HepG2 (cell line): ENCODE data around the gene S1PR5. TPM values are rescaled to one million over a fixed set of nuclear protein-coding genes. Genes with fewer than 3 reads are reported as not detected.

ENCODE experiments used
- FOXA1 ChIP-seq, 2 experiments: fragments of 450-650 bp in 1 of 2; sonication (generic) in 1 of 2; formaldehyde crosslinking in 1 of 2; IDR thresholded peaks; 2 replicates each; pipeline versions ENCODE4 v1.4.0 to v1.6.1; 2016 to 2020; ENCODE audit warnings: missing genetic modification reagents in 1 of 2
- HIVEP1 ChIP-seq: sonication (generic); formaldehyde crosslinking; IDR thresholded peaks from 2 replicates; pipeline ENCODE4 v1.4.0; 2020; ENCODE audit warnings: mild to moderate bottlenecking, missing genetic modification reagents
- PAX8 ChIP-seq: sonication (generic); formaldehyde crosslinking; IDR thresholded peaks from 2 replicates; pipeline ENCODE4 v1.8.0; 2022; ENCODE audit warnings: mild to moderate bottlenecking, missing genetic modification reagents, borderline replicate concordance
- SP2 ChIP-seq: sonication (generic); formaldehyde crosslinking; IDR thresholded peaks from 2 replicates; pipeline ENCODE4 v1.5.1; 2020; ENCODE audit warnings: mild to moderate bottlenecking, missing genetic modification reagents
- SRSF9 ChIP-seq: fragments of 200-400 bp; formaldehyde crosslinking; IDR thresholded peaks from 2 replicates; pipeline ENCODE4 v1.6.1; 2018; ENCODE audit warnings: borderline replicate concordance, mild to moderate bottlenecking, low read depth, low read length; ENCODE audit not compliant: insufficient read depth, poor library complexity, severe bottlenecking
- ZNF124 ChIP-seq: sonication (generic); formaldehyde crosslinking; IDR thresholded peaks from 2 replicates; pipeline ENCODE4 v1.4.0; 2020; ENCODE audit warnings: missing genetic modification reagents
- ZNF136 ChIP-seq: sonication (generic); formaldehyde crosslinking; IDR thresholded peaks from 2 replicates; pipeline ENCODE4 v1.8.1; 2022; ENCODE audit warnings: low read depth, mild to moderate bottlenecking, moderate library complexity, missing genetic modification reagents
- ZNF337 ChIP-seq: sonication (generic); formaldehyde crosslinking; IDR thresholded peaks from 2 replicates; pipeline ENCODE4 v1.5.1; 2020; ENCODE audit warnings: missing genetic modification reagents, low read depth, mild to moderate bottlenecking, borderline replicate concordance
- ZNF546 ChIP-seq: sonication (generic); formaldehyde crosslinking; conservative IDR thresholded peaks from 2 replicates; pipeline ENCODE4 v1.8.1; 2023; ENCODE audit warnings: mild to moderate bottlenecking, missing genetic modification reagents
- polyA plus RNA-seq, 8 experiments: library from polyadenylated mRNA; depleted of rRNA in 3 of 8; stranded (reverse) in 7 of 8; unstranded in 1 of 8; fragments of >200 nt; fragmentation: Illumina TruSeq in 4 of 8; extraction: Trizol in 4 of 8; gene quantifications; 2 replicates each; pipeline versions ENCODE4 v1.2.1 to v1.2.3, GENCODE V29; 2011 to 2016; ENCODE audit warnings: low read depth in 4 of 8, missing spikeins in 1 of 8, mixed read lengths in 1 of 8; ENCODE audit not compliant: insufficient read depth in 1 of 8
- total RNA-seq, 5 experiments: library from RNA; depleted of rRNA; stranded (reverse); fragments of >200 nt; fragmentation: Illumina TruSeq; extraction: Trizol; gene quantifications; 2 replicates each; pipeline ENCODE4 v1.2.3, GENCODE V29; 2016; ENCODE audit warnings: low read depth in 1 of 5
- TF ChIP-seq, protein P1 (sequence below): sonication (generic); formaldehyde crosslinking; IDR thresholded peaks from 2 replicates; pipeline ENCODE4 v1.8.1; 2023; ENCODE audit warnings: mild to moderate bottlenecking, missing genetic modification reagents
- TF ChIP-seq, protein P2 (sequence below): IDR thresholded peaks from 2 replicates; pipeline ENCODE4 v1.6.1; 2016; ENCODE audit warnings: mild to moderate bottlenecking
- TF ChIP-seq, protein P3 (sequence below): sonication (generic); formaldehyde crosslinking; conservative IDR thresholded peaks from 2 replicates; pipeline ENCODE4 v1.4.0; 2020; ENCODE audit warnings: missing genetic modification reagents
- TF ChIP-seq, protein P4 (sequence below): sonication (generic); formaldehyde crosslinking; IDR thresholded peaks from 2 replicates; pipeline ENCODE4 v1.9.0; 2021; ENCODE audit warnings: missing genetic modification reagents, borderline replicate concordance
- TF ChIP-seq, protein P5 (sequence below): sonication (generic); formaldehyde crosslinking; IDR thresholded peaks from 2 replicates; pipeline ENCODE4 v1.4.0; 2020; ENCODE audit warnings: missing genetic modification reagents, mild to moderate bottlenecking, borderline replicate concordance
- TF ChIP-seq, protein P6 (sequence below): sonication (generic); formaldehyde crosslinking; IDR thresholded peaks from 2 replicates; pipeline ENCODE4 v1.8.0; 2022; ENCODE audit warnings: missing genetic modification reagents, mild to moderate bottlenecking, borderline replicate concordance
- TF ChIP-seq, protein P7 (sequence below): sonication (generic); formaldehyde crosslinking; IDR thresholded peaks from 2 replicates; pipeline ENCODE4 v1.4.0; 2020; ENCODE audit warnings: low read depth, mild to moderate bottlenecking, missing genetic modification reagents

S1PR5 gene
- total and polyA plus RNA-seq, 2 of the 13 experiments (the other 11 are each of a cell fraction or from before 2014, with no cell fraction given), result 0.04 TPM; not detected in 1

DNA sequence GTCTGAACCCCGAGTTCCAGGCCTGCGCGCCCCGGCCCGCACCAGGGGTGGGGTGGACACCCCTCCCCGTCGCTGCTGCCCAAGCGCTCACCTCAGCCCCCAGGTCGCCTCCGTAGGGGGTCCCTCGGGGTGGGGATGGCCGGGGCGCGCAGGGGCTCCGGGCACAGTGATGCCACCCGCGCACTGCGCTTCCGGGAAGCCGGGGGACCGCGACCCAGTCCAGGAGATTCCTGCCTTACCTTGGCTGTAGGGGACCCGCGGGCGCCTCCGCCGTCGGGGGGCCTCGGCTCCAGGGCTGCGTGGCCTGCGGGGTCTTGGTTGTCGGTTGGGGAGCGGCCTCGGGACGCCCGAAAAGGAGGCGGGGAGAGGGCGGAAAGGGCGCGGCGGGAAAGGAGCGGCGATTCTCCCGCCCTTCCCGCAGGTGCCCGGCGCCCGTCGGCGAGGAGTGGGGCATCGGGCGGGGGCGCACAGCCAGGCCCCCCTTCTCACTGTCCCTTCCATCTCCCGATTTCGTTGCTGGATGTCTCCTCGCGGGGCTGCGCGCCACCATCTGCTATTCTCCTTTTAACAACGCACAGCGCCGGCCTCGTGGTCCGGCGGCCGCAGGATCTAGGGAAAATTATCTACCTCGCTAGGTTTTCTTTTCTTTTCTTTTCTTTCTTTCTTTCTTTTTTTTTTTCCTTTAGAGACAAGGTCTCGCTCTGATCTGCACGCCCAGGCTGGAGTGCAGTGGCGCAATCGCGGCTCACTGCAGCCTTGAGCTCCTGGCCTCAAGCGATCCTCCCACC, 14.1 kb downstream of the S1PR5 start, which contains the start of gene KEAP1 (continued):
- TF ChIP-seq, protein P1, sequence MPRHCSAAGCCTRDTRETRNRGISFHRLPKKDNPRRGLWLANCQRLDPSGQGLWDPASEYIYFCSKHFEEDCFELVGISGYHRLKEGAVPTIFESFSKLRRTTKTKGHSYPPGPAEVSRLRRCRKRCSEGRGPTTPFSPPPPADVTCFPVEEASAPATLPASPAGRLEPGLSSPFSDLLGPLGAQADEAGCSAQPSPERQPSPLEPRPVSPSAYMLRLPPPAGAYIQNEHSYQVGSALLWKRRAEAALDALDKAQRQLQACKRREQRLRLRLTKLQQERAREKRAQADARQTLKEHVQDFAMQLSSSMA (CRISPR knock-in tag), result no peak
- TF ChIP-seq FOXA1 (IDR thresholded peaks at IDR 0.05) (no peak), FOXA1 (CRISPR knock-in tag; IDR thresholded peaks at IDR 0.05) (no peak), SRSF9 (no peak), ZNF136 (CRISPR knock-in tag) (no peak), ZNF546 (CRISPR knock-in tag) (no peak), ZNF124 (CRISPR knock-in tag) (no peak), HIVEP1 (CRISPR knock-in tag) (peak; percentile 43; the same call in 1 of the 2 replicates), PAX8 (CRISPR knock-in tag) (no peak), ZNF337 (CRISPR knock-in tag) (no peak), SP2 (CRISPR knock-in tag) (0 out of 2 replicates have a peak, but pooled peaks have one; percentile 9)
- TF ChIP-seq, protein P2, sequence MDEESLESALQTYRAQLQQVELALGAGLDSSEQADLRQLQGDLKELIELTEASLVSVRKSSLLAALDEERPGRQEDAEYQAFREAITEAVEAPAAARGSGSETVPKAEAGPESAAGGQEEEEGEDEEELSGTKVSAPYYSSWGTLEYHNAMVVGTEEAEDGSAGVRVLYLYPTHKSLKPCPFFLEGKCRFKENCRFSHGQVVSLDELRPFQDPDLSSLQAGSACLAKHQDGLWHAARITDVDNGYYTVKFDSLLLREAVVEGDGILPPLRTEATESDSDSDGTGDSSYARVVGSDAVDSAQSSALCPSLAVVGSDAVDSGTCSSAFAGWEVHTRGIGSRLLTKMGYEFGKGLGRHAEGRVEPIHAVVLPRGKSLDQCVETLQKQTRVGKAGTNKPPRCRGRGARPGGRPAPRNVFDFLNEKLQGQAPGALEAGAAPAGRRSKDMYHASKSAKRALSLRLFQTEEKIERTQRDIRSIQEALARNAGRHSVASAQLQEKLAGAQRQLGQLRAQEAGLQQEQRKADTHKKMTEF, result peak; percentile 7; the same call in 1 of the 2 replicates
- TF ChIP-seq, protein P3, sequence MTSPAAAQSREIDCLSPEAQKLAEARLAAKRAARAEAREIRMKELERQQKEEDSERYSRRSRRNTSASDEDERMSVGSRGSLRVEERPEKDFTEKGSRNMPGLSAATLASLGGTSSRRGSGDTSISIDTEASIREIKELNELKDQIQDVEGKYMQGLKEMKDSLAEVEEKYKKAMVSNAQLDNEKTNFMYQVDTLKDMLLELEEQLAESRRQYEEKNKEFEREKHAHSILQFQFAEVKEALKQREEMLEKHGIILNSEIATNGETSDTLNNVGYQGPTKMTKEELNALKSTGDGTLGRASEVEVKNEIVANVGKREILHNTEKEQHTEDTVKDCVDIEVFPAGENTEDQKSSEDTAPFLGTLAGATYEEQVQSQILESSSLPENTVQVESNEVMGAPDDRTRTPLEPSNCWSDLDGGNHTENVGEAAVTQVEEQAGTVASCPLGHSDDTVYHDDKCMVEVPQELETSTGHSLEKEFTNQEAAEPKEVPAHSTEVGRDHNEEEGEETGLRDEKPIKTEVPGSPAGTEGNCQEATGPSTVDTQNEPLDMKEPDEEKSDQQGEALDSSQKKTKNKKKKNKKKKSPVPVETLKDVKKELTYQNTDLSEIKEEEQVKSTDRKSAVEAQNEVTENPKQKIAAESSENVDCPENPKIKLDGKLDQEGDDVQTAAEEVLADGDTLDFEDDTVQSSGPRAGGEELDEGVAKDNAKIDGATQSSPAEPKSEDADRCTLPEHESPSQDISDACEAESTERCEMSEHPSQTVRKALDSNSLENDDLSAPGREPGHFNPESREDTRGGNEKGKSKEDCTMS, result no peak
- TF ChIP-seq, protein P4, sequence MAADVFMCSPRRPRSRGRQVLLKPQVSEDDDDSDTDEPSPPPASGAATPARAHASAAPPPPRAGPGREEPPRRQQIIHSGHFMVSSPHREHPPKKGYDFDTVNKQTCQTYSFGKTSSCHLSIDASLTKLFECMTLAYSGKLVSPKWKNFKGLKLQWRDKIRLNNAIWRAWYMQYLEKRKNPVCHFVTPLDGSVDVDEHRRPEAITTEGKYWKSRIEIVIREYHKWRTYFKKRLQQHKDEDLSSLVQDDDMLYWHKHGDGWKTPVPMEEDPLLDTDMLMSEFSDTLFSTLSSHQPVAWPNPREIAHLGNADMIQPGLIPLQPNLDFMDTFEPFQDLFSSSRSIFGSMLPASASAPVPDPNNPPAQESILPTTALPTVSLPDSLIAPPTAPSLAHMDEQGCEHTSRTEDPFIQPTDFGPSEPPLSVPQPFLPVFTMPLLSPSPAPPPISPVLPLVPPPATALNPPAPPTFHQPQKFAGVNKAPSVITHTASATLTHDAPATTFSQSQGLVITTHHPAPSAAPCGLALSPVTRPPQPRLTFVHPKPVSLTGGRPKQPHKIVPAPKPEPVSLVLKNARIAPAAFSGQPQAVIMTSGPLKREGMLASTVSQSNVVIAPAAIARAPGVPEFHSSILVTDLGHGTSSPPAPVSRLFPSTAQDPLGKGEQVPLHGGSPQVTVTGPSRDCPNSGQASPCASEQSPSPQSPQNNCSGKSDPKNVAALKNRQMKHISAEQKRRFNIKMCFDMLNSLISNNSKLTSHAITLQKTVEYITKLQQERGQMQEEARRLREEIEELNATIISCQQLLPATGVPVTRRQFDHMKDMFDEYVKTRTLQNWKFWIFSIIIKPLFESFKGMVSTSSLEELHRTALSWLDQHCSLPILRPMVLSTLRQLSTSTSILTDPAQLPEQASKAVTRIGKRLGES (CRISPR knock-in tag), result peak; percentile 59; the same call in 1 of the 2 replicates
- TF ChIP-seq, protein P5, sequence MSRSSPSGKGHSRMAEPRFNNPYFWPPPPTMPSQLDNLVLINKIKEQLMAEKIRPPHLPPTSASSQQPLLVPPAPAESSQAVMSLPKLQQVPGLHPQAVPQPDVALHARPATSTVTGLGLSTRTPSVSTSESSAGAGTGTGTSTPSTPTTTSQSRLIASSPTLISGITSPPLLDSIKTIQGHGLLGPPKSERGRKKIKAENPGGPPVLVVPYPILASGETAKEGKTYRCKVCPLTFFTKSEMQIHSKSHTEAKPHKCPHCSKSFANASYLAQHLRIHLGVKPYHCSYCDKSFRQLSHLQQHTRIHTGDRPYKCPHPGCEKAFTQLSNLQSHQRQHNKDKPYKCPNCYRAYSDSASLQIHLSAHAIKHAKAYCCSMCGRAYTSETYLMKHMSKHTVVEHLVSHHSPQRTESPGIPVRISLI (CRISPR knock-in tag), result 0 out of 2 replicates have a peak, but pooled peaks have one; percentile 24
- TF ChIP-seq, protein P6, sequence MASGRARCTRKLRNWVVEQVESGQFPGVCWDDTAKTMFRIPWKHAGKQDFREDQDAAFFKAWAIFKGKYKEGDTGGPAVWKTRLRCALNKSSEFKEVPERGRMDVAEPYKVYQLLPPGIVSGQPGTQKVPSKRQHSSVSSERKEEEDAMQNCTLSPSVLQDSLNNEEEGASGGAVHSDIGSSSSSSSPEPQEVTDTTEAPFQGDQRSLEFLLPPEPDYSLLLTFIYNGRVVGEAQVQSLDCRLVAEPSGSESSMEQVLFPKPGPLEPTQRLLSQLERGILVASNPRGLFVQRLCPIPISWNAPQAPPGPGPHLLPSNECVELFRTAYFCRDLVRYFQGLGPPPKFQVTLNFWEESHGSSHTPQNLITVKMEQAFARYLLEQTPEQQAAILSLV (CRISPR knock-in tag), result no peak
- TF ChIP-seq, protein P7, sequence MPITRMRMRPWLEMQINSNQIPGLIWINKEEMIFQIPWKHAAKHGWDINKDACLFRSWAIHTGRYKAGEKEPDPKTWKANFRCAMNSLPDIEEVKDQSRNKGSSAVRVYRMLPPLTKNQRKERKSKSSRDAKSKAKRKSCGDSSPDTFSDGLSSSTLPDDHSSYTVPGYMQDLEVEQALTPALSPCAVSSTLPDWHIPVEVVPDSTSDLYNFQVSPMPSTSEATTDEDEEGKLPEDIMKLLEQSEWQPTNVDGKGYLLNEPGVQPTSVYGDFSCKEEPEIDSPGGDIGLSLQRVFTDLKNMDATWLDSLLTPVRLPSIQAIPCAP, result no peak
